GM18951 (cell line): ENCODE data around the gene TXNDC12.
"Not testable (repeated sequence)": the region's sequence is repeated elsewhere in the genome, so short reads cannot be mapped to it uniquely, and the experiment has no call there.

Experiments used
- POLR2A ChIP-seq: IDR thresholded peaks from 4 replicates; pipeline ENCODE4 v1.6.1; 2011; ENCODE audit warnings: mild to moderate bottlenecking; ENCODE audit not compliant: insufficient read length, insufficient read depth; ENCODE audit errors: extremely low read depth
- in situ Hi-C: fragments of 300-500 bp; cut with MboI; formaldehyde crosslinking; loops from one replicate; pipeline ENCODE4 v1.12.0; 2022; ENCODE audit warnings: low sequenced_read_pairs, mixed read lengths, inconsistent platforms; ENCODE audit not compliant: unreplicated experiment

Gene TXNDC12

GRCh38 chr1:52057876-52058415 is 3.0 kb upstream of the TXNDC12 start:
- no peak for TF ChIP-seq POLR2A
- in situ Hi-C loops, result no loop called here

GRCh38 chr1:52057255-52057654 is 2.3 kb upstream of the TXNDC12 start:
- TF ChIP-seq POLR2A, result no peak
- in situ Hi-C loops, result no loop called here

- in situ Hi-C loops, result no loop called here
- TF ChIP-seq POLR2A, result no peak
Measured at GRCh38 chr1:52056937-52057231, 1.9 kb upstream of the TXNDC12 start.

DNA sequence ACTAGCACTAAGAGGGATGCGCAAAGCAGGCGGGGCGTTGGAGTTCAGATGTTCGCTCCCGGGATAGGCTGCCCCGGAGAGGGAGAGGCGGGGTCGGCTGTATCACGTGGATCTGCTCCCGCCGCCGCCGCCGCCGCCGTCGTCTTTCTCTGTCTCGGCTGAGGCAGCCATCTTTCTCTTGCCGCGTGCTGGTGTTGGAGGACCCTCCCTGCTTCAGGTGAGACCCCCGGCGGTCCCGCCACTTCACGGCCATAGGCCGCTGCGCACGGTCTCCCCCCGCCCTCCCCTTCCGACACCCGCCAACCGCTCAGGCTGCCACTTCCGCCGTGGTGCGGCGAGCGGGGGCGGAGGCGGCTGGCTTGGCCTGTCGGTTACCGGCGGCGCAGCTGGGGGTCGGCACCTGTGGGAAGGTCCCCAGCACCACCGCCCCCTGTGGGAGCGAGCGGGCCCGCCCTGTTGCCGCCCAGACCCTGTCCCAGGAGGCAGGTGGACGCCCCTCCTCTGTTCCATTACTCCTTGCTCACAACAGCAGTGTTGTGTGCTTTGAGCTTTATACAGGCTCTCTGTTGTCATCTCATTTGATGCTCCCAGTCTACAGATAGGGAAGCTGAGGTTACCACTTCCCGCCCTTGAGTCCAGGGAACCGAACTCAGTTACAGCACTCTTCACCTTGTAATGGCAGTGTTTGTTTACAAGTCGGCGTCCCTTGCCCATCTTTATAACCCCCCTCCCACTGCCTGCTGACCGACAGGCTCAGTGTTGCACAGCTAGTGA is 1.4 kb upstream of the TXNDC12 start, which contains the start of gene BTF3L4:
Gene BTF3L4, plus strand, starts transcription at position 133 of the 774 bp plus-strand sequence. CDS start 3,553 bp downstream, outside the sequence.
- in situ Hi-C loops, result no loop called here
- peak; percentile 67 for TF ChIP-seq POLR2A

DNA sequence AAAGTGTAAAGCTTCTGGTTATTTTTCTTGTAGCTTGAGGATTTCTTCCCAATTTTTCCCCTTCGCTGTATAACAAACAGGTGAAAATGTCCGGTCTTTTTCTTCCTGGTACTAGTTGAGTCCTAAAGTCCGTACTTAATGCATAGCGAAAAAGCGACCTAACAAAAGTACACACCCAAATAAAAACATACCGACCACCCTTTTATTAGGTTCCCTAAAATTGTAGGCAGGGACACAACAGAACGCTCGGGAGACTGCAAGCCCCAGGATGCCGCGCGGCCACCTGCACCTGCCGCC is 823 bp upstream of the TXNDC12 start:
- in situ Hi-C loops, result no loop called here

DNA sequence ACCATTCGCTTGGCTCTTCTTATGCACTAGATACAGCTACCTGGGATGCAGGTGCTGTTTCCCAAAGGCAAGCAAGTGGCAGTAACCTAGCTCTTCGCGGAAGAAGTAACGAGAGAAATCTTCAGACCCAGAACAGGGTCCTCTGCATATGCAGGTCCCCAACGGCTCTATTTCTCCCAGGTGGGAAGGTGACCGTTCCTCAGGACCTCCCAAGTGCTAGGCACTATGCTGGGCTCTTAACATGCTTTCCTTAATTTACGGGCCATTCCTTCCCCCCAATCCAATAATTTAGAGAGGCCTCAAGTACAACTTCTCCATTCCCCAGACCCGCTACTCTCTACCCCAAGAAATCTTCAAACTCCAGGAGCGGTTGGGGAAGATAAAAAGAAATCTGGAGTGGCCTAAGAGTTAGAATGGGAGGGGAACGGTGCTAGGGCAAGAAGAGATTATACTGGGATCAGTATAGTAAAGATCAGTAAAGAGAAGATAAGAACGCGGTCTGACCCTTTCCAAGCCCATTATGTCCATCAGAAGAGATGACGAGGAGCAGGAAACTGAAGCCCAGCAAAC is 410 bp downstream of the TXNDC12 start:
- in situ Hi-C loops, result no loop called here
- no peak for TF ChIP-seq POLR2A

More for the DNA sequence above, 823 bp upstream of the TXNDC12 start:
- TF ChIP-seq POLR2A, result no peak

- TF ChIP-seq POLR2A, result no peak
- in situ Hi-C loops, result no loop called here
Measured at GRCh38 chr1:52053862-52054261, 1.1 kb downstream of the TXNDC12 start.

- in situ Hi-C loops, result not testable (repeated sequence)
Measured at GRCh38 chr1:52049337-52049736, 5.7 kb downstream of the TXNDC12 start.

- in situ Hi-C loops, result not testable (repeated sequence)
Measured at GRCh38 chr1:52045666-52046195, 9.3 kb downstream of the TXNDC12 start.

- in situ Hi-C loops, result no loop called here
- TF ChIP-seq POLR2A, result no peak
Measured at GRCh38 chr1:52045236-52045635, 9.8 kb downstream of the TXNDC12 start.

DNA sequence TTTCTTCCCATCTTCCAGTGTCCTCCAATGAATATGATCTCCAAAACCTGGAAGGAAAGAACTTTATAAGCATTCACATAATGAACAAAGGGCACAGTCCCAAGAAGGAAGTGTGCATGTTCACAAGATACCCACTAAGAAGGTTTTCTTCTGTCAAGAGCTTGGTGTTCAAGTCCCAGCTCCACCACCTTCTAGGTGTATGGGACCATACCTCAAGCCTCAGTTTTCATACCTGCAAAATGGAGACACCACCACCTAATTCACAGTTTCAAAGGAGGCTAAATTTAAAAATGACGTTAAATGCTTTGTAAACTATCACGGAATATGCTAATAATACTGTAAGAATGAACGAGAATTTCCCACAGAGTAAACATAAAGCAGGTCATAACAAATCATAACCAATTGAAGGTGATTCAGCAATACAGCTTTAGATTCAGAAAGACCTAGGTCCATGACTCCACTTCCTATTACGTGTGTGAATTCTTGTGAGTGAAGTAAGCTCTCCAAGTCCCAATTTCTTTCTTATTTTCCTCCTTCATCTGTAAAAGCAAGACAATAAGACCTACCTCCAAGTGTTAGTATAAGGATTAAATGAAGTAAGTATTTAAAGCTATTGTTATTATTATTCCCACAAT is 13.3 kb downstream of the TXNDC12 start:
- TF ChIP-seq POLR2A, result no peak
- in situ Hi-C loops, result no loop called here

- TF ChIP-seq POLR2A, result no peak
- in situ Hi-C loops, result no loop called here
Measured at GRCh38 chr1:52037909-52038308, 17.1 kb downstream of the TXNDC12 start.

DNA sequence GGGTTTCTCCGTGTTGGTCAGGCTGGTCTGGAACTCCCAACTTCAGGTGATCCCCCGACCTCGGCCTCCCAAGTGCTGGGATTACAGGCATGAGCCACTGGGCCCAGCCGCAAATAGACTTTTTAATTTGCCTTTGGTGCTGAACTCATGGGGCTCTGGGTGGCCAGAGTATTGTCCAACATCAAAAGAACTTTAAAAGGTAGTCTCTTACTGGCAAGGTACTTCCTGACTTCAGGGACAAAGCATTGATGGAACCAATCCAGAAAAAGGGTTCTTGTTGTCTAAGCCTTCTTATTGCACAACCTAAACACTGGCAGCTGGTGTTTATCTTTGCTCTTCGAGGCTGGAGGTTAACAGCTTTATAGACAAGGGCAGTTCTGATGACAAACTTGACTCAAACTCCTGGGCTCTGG is 17.6 kb downstream of the TXNDC12 start:
- no peak for TF ChIP-seq POLR2A
- in situ Hi-C loops, result no loop called here

DNA sequence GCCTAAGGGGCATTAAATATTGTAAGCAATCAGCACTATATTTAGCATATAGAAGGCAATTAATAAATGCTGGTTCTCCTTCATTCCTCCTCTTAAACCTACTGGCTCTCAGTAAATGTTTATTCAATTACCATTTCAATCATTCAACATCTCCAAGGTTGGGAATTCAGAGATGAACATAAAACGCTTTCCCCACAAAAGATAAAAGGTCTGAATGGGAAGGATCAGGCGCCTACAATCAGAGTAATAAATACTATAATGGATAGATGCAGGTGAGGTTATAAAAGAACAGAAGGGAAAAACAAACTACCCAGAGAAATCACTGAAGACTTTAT is 21.0 kb downstream of the TXNDC12 start:
- in situ Hi-C loops, result no loop called here
- no peak for TF ChIP-seq POLR2A
